ENCODE data around the gene UPK1A.

- TF ChIP-seq, protein P1, sequence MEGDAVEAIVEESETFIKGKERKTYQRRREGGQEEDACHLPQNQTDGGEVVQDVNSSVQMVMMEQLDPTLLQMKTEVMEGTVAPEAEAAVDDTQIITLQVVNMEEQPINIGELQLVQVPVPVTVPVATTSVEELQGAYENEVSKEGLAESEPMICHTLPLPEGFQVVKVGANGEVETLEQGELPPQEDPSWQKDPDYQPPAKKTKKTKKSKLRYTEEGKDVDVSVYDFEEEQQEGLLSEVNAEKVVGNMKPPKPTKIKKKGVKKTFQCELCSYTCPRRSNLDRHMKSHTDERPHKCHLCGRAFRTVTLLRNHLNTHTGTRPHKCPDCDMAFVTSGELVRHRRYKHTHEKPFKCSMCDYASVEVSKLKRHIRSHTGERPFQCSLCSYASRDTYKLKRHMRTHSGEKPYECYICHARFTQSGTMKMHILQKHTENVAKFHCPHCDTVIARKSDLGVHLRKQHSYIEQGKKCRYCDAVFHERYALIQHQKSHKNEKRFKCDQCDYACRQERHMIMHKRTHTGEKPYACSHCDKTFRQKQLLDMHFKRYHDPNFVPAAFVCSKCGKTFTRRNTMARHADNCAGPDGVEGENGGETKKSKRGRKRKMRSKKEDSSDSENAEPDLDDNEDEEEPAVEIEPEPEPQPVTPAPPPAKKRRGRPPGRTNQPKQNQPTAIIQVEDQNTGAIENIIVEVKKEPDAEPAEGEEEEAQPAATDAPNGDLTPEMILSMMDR (IDR thresholded peaks at IDR 0.05), result no peak
- TF ChIP-seq POLR2A (IDR thresholded peaks at IDR 0.05), result no peak
Measured at GRCh38 chr19:35720163-35720524, 53.8 kb downstream of the UPK1A start.

Data from body of pancreas (tissue), 4 donors.